ENCODE results near the gene CDK5R1.
"Not testable (repeated sequence)": the region's sequence is repeated elsewhere in the genome, so short reads cannot be mapped to it uniquely, and the experiment has no call there.

CDK5R1 gene
- long read RNA-seq, donor 1, full-length matches to known transcripts: 3 of 3 reads
- long read RNA-seq, donor 1, partial matches to known transcripts: 0 of 3 reads
- long read RNA-seq, donor 1, other reads (novel, unspliced or antisense): 0 of 3 reads
- long read RNA-seq, donor 2, full-length matches to known transcripts: 2 of 2 reads
- long read RNA-seq, donor 2, partial matches to known transcripts: 0 of 2 reads
- long read RNA-seq, donor 2, other reads (novel, unspliced or antisense): 0 of 2 reads
- long read RNA-seq, donor 3, full-length matches to known transcripts: 2 of 2 reads
- long read RNA-seq, donor 3, partial matches to known transcripts: 0 of 2 reads
- long read RNA-seq, donor 3, other reads (novel, unspliced or antisense): 0 of 2 reads
- long read RNA-seq, donor 4, full-length matches to known transcripts: 1 of 1 reads
- long read RNA-seq, donor 4, partial matches to known transcripts: 0 of 1 reads
- long read RNA-seq, donor 4, other reads (novel, unspliced or antisense): 0 of 1 reads
- long read RNA-seq, donor 5, full-length matches to known transcripts: 1 of 6 reads
- long read RNA-seq, donor 5, partial matches to known transcripts: 5 of 6 reads
- long read RNA-seq, donor 5, other reads (novel, unspliced or antisense): 0 of 6 reads
- long read RNA-seq, donor 6, full-length matches to known transcripts: 2 of 2 reads
- long read RNA-seq, donor 6, partial matches to known transcripts: 0 of 2 reads
- long read RNA-seq, donor 6, other reads (novel, unspliced or antisense): 0 of 2 reads
- long read RNA-seq, donor 7: 0 reads
- long read RNA-seq, donor 8: 0 reads

DNA sequence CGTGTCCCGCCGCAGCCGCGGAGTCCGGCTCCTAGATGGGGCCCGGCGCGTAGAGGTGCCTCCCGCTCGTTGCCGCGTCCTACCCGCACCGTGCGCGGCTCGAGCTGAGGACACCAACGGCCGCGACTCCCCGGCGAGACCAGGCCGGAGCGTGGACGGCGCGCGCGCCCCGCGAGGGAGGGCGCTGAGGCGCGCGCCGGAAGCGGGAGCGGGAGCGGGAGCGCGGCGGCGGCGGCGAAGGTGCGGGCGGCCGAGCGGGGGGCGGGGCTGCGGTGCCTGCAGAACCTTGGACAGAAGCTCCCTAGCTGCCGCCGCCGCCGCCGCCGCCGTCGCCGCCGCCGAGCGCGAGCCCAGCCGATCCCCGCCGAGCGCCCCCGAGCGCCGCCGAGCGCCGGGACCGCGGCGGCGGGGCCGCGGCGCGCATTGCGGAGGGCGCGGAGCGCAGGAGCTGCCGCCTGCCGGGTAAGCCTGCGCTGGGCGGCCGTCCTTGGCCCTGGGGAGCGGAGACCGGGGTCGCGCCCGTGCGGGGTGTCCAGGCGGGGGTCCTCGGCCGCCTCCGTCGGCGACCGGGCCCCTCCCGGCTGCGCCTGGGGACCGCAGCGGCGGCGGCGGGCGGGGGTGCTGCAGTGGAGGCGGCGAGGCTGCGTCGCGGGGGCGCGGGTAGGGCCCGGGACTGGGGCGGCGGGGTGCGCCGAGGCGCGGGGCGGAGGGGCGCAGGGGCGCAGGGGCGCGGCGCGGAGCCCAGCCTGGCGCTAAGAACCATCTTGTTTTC is at the start of gene CDK5R1:
Gene CDK5R1 (plus strand): TSS at position 293 of the 772 bp plus-strand sequence. CDS start 628 bp downstream, outside the sequence.
- peak; percentile 78 for DNase-seq

GRCh38 chr17:32440722-32441121 is 46.1 kb upstream of the CDK5R1 start:
- no peak for DNase-seq

GRCh38 chr17:32441886-32442285 is 44.9 kb upstream of the CDK5R1 start:
- DNase-seq: no peak

DNA sequence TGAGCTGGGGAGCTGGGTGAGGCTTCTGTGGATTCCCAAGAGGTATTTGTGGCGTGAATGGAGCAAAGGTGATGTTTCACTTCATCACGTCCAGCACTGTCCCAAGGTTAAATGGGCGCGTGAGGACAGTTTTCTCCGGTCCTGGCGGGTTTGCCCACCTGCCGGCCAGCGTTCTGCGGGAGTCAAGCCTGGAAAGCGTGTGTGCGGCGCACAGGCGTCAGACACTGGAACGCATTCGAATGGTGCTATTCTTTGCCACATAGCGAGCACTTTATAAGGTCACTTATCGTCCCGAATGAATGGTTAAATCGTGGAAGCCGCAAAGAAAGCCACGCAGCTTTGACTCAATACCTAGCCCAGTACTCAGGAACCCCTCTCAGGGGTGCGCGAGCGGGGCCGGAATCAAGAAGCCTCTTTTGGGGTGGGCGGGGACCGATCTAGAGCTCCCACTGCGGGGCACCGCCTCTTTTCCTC is 42.9 kb upstream of the CDK5R1 start:
- DNase-seq: no peak

- peak; percentile 92 for DNase-seq
These were observed 42.3 kb upstream of the CDK5R1 start, which contains the start of gene PSMD11 for GRCh38 chr17:32444301-32445073. Gene PSMD11 (plus strand): TSS chr17:32444510. CDS start chr17:32444524, 14 bp downstream.

GRCh38 chr17:32445074-32445415 is 41.7 kb upstream of the CDK5R1 start:
- no peak for DNase-seq

DNA sequence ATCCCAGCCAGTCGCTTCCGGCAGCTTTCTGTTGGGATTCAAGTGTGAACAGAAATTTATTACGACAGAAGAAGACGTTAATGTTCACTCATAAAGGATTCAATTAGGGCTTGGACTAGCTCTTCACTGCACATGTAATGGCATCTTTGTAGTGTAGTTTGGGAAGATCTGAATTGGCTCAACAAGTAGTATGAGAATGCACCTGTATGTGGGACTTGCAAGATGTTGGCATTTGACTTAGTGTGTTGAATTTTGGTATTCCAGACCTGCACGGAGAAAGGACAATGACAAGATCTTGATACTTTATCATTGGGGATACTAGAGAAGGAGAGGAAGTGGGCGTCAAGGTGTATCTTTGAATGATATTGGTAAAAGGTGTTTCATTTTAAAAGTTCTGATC is 41.3 kb upstream of the CDK5R1 start:
- no peak for DNase-seq

DNA sequence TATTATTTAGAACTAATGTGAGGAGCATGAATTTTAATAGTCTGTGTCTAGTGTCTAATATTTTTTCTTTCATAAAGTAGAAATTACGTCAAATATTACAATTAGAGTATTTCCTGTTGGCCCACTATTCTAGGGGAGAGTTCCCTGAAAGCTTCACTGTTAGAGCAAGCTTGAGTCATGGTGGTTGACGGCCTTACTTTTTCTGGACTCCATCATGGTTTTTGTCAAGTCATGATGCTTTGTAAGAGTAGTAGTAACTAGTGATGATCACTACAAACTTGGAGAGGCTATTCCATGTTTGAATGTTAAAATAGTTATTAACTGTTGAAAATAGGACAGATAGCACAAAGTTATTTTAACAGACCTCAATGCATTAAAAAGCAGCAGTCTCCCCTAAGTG is 40.8 kb upstream of the CDK5R1 start:
- no peak for DNase-seq

DNA sequence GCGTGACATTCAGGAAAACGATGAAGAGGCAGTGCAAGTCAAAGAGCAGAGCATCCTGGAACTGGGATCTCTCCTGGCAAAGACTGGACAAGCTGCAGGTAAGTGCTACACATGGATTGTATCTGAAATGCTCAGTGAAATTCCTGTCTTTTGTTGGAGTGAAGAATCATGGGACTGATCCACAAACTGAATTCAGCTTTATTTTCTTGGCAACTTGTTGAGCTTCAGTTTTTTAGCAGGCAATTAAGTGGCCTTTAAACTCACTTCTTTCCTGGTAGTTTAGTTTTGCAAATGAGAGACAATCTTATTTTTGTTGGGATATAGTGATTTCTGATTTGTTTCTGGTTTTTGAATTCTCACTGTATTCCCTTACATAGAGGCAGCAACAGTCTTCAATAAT is 39.8 kb upstream of the CDK5R1 start:
- DNase-seq: no peak

- DNase-seq: no peak
These were observed 36.8 kb upstream of the CDK5R1 start for GRCh38 chr17:32449963-32450362.

GRCh38 chr17:32450379-32450778 is 36.4 kb upstream of the CDK5R1 start:
- DNase-seq: not testable (repeated sequence)

DNA sequence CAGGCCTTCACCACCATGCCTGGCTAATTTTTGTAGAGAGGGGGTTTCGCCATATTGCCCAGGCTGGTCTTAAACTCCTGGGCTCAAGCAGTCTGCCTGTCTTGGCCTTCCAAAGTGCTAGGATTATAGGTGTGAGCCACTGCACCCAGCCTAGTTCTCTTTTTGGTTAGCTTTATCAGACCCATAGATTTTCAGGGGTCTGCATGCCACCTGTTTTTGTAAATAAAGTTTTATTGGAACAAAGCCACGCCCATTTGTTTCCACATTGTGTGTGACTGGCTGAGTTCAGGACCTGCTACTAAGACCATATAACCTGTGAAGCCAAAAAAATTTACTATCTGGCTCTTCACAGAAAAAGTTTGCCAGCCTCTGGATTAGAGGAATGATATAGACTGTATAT is 34.9 kb upstream of the CDK5R1 start:
- DNase-seq: no peak

DNA sequence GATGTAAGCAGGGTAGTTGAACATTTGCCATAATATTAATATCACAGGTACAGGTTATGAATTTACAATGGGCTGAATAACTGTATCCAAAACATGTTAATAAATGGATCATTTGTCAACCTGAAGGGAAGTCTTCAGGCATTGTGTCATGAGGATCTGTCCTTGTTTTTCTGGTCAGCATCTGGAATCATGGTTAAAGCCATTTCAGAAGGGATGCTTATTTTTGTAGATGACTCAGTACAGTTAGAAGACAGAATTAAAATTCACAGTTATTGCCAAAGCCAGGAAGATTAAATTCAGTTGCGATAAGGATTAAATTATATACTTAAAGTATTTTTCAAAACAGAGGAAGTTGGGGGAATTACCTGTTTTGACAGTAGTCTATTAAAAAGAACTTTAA is 34.5 kb upstream of the CDK5R1 start:
- DNase-seq: no peak

GRCh38 chr17:32453370-32453769 is 33.4 kb upstream of the CDK5R1 start:
- DNase-seq: no peak

GRCh38 chr17:32458371-32458770 is 28.4 kb upstream of the CDK5R1 start:
- DNase-seq: no peak

- DNase-seq: no peak
These were observed 26.7 kb upstream of the CDK5R1 start for GRCh38 chr17:32460054-32460453.

GRCh38 chr17:32461498-32461852 is 25.3 kb upstream of the CDK5R1 start:
- no peak for DNase-seq

DNA sequence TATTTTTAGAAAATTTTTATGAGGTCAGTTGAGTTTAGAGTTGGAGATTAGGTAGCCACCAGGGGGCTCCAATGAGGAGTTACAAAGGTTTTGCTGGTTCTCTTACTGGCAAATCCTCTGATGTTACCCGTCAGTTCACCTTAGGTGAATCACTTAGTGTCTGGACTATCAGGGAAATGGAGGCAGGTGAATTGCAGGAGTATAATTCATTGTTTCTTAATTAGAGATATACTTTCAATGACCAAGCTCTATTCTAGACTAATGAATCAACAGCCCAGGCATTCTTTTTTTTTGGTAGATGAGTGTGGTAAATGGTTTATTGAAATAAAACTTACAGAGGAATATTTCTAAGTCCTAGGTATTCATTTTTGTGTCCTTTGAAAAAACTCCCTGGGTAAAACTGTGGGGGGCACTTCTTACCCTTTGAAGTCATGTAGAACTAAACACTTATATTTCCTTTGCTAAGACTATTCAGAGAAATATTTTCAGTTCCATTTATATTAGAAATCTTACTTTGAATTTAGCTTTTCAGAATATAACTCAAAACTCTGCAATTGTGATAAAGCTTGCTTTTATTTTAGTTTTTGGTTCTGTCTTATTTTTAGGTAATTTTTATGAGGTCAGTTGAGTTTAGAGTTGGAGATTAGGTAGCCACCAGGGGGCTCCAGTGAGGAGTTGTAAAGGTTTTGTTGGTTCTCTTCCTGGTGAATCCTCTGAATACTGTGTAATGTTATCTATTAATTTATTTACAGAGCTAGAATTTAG is 24.8 kb upstream of the CDK5R1 start:
- no peak for DNase-seq

DNA sequence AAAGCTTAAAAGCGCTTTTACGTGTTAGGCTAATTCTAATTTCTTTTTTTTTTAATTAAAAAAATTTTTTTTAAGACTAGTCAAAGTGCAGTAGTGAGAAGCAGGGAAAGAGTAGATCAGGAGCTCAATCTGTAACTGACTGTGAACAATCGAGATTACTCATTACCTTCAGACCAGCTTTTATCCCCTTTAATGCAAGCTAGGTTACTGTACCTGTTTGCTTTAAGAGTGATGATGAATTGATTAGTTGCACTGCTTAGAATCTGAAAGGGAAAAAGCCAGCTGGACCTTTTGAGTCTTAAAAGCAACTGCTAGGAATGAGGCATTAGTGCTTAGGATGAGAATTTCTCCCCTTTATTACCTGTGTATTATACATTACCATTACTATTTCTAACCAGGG is 23.5 kb upstream of the CDK5R1 start:
- no peak for DNase-seq

DNA sequence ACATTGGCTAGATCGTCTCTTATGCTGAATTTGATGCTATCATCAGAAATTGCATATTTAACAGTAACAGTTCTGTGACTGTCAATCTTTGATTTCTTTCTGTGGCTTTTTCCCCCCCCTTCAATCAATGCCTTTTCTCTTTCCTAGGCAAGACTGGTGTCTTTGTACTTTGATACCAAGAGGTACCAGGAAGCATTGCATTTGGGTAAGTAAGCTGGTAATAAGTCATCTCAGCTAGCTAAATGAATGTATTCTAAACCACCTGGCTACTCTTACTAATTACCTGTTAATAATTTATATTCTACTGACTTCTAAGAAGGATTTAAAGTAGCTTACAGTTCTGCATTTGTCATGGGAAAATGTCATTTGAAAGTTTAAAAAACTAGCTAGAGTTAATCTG is 22.4 kb upstream of the CDK5R1 start:
- DNase-seq: no peak

DNA sequence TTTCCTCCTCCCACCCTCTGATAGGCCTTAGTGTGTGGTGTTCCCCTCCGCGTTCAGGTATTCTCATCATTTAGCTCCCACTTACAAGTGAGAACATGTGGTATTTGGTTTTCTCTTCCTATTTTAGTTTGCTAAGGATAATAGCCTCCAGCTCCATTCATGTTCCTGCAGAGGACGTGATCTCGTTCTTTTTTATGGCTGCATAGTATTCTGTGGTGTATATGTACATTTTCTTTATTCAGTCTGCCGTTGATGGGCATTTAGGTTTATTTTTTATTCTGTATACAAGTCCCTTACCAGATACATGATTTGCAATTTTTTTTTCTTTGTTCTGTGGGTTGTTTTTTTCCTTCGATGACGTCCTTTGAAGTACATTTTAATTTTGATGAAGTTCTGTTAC is 18.8 kb upstream of the CDK5R1 start:
- no peak for DNase-seq
